HG03460 (cell line): ENCODE results near the gene SLCO4A1.

Experiments
- ATAC-seq: cut with Tn5 transposase; IDR thresholded peaks from one replicate; pipeline ENCODE4 v1.9.1; 2021; ENCODE audit not compliant: unreplicated experiment

Gene SLCO4A1

GRCh38 chr20:62642051-62642665, at the start of gene SLCO4A1:
Gene SLCO4A1, plus strand, starts transcription at chr20:62642503. Its CDS starts 13,952 bp downstream, at chr20:62656455.
- ATAC-seq = peak; percentile 71

DNA sequence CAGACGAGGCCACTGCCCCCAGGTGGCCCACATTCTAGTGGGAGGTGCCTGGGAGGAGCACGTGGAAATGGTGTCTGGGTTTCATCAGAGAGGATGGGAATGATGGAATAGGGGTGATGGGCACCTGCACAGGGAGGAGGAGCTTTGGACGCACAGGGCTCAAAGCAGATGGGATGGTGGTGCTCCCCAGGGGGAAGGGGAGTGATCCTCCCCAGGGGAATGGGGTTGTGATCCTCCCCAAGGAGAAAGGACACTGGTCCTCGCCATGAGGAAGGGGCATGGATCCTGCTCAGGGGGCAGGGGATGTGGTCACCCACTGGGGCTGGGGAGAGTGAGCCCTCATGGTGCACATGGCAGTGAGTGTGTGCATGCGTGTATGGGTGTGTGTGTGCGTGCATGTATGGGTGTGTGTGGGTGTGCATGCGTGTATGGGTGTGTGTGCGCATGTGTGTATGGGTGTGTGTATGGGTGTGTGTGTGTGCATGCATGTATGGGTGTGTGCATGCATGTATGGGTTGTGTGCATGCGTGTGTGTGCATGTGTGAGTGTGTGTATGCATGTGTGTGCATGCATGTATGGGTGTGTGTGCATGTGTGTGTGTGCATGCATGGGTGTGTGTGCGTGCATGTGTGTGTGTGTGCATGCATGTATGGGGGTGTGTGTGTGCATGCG, 49.7 kb upstream of the SLCO4A1 start:
- no peak for ATAC-seq

GRCh38 chr20:62593616-62594015, 48.7 kb upstream of the SLCO4A1 start:
- no peak for ATAC-seq

GRCh38 chr20:62595069-62595468, 47.2 kb upstream of the SLCO4A1 start:
- ATAC-seq = no peak

- ATAC-seq = no peak
Observed at GRCh38 chr20:62595491-62595890, 46.8 kb upstream of the SLCO4A1 start.

DNA sequence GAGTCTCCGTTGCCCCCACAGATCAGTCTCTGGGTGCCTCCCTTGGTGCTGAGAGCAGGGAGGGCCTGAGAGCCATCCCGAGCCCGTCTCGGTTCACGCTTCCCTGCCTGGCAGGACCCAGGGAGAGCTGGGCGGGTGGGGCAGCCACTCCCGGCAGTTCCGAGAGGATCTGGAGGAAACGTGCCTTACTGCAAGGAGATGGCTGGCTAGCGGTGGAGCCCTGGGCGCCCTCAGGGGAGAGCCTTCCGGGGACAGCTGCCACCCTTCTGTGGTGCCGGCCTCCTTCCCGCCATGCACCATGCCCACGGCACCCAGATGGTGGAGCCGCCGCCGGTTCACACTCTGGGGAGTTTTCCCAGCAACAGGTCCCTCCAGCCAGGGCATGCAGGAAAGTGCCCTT, 45.8 kb upstream of the SLCO4A1 start:
- no peak for ATAC-seq

- no peak for ATAC-seq
Observed at GRCh38 chr20:62596921-62597320, 45.4 kb upstream of the SLCO4A1 start.

GRCh38 chr20:62597416-62598115, 44.7 kb upstream of the SLCO4A1 start:
- no peak for ATAC-seq

DNA sequence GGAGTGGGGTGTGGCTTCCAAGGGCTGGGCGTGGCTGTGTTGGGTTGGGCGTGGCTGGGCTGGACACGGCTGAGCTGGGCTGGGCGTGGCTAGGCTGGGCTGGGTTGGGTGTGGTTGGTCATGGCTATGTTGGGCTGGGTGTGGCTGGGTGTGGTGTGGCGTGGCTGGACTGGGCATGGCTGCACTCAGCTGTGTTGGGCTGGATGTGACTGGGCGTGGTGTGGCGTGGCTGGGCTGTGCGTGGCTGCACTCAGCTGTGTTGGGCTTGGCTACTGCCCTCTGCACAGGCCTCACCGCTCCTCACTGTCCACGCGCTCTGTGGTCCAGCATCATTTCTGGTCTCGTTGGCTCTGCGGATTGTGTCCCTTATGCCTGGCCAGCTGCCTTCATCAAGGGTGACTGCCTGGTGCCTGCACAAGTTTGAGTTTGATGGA, 43.5 kb upstream of the SLCO4A1 start:
- no peak for ATAC-seq

DNA sequence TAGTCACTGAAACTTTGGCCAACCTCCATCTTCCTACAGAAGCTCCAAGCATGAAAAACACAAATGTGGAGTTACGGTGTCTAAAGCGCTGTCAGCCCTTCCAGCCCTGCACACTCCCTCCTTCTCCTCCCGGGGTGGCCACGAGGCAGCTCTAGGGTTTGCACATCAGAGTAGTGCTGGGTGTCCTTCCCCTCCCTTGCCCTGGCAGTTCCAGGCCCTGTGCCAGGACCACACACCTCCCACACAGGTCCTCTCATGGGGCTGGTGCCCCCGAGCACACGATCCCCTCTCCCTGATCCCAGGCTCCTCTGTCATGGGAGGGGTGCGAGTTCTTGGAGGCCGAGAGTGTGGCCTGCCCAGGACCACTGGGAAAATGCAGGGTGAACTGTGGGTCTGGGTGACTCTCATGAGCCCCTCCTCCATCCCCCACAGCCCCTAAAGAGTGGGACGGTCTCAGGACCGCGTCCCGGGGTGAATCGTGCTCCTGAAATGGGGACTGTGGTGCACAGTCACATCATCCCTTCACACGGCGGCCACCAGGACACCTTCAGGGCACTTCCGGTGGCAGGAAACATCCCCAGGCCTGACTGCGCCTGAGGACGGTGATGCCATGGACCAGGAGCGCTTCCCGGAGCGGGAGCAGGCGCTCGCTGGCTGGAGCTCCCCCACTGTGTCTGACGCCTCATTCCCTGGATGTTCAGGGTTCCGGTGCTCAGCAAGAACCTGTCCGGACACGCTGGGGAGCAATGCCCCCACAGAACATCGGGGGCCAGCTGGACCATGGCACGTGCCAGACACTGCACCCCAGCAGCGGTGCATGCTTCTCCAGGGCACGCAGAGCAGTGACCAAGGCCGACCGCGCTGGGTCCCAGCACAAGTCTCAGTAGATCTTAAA, 42.8 kb upstream of the SLCO4A1 start:
- no peak for ATAC-seq

DNA sequence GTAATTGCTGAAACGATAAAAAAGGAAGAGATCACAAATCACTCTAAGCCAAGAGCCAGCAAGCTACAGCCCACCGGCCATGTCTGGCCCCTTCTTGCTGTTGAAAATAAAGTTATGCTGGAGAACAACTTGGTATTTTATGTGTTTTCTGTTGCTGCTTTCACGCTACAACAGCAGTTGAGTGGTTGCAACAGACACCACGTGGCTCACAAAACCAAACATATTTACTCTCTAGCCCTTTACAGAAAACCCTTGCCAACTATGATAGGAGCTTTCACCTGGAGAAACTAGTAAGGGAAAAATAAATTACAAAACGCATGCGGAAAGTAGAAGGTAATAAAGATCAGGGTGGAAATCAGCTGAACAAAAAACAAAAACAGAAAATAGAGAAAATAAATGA, 41.1 kb upstream of the SLCO4A1 start:
- no peak for ATAC-seq

DNA sequence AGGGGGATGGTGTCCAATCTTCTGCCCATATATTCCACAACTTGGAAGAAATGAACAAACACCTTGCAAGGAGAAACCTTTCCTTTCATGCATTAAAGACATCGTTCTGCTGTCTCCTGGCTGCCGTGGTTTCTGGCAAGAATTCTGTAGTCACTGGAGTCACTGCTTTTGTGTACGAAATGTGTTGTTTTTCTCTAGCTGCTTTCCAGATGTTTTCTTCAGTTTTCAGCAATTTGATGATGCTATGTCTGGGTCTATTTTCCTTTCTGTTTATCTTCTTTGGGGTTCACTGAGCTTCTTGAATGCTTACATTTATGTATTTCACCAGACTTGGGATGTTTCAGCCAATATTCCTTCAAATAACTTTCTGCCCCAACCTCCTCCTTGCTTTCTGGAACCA, 40.6 kb upstream of the SLCO4A1 start:
- ATAC-seq = no peak

DNA sequence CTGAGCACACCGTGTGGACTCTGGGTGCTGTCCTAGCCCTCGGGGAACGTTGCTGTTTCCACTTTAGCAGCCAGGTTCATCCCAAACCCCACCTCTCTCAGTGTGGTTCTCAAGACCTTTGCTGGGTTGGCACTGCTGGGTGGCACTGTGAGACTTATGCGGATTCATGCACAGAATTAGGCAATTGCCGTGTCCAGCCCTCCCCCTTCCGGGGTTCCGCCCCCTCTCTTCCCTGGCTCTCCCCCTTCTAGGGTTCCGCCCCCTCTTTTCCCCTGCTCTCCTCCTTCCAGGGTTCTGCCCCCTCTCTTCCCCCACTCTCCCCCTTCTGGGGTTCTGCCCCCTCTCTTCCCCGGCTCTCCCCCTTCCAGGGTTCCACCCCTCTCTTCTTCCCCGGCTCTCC, 39.8 kb upstream of the SLCO4A1 start:
- no peak for ATAC-seq

DNA sequence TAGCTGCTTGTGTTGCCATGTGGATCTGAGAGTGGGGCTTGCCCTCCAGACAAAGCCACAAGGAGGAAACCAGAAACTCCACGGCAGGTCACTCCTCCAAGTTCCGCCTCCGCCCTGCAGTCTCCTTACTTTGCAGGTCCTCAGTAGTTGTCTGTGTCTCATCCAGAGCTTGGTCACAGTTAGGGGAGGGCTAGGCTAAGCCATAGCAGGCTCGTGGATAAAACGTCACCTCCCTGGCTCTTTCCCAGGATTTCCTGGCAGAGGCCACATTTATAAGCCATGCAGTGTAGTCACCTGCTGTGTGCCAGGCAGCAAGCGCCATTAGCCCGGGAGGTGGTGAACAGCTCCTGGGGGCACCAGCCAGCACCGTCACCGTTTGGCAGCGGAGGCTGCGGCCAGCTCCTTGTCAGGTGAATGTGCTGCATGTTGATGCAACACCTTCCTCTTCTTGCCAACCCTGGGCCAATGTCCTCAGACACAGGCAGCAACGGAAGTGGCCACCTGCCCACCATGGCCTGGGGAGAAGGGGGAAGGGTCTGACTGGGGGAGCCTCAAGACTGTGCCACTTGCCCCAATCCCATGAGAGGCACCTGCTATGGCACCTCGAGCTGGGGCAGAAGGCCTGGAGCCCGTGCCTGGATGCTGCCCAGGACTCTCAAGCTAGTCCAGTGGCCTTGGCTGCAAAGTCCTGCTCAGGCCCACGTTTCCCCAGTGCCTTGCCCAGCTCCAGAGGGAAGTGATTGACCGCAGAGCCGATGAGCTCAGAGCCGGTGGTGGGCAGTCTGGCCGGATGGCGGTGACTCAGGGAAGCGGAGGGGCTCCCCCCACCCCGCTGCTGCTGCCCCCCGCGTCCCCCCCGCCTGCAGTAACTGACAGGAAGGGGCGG, 39.0 kb upstream of the SLCO4A1 start:
- ATAC-seq = no peak

DNA sequence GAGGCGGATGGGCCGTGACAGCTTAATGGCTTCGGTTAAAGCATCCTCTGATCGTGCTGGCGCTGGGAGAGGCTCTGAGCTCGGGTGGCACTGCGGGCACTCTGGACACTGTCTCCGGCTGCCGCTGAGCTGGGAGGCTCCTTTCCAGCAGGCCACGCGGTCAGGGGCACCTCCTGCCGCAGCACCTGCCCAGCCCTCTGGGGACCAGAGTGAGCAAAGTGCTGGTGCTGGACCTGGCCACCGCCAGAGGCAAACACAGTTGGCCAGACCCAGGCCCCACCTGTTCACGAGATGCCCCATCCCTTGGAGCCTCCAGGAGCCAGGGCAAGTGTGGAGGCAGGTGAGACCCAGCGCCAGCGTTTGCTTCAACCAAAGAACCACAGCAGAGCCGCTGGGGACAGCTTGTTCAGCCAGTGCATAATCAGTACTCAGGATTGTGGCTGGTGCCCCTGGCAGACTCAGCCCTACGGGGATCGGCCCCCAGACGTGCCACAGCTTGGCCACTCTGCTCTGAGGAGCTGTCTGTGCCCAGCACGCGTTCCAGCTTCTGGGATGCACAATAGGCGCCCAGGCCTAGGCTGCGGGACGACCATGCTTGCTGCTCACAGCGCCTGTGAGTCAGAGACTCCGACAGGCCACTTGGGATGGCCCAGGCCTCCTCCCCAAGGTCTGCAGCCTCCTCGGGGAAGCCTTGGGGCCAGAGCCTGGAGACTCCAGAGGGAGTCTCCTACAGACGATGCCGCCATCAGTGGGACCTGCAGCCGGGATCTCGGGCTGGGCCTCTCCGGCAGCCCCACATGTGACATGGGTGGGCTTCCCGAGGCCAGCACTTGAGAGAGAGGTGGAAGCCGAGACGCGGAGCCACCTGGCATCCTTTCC, 38.2 kb upstream of the SLCO4A1 start:
- no peak for ATAC-seq

- no peak for ATAC-seq
Observed at GRCh38 chr20:62604796-62605195, 37.5 kb upstream of the SLCO4A1 start.

DNA sequence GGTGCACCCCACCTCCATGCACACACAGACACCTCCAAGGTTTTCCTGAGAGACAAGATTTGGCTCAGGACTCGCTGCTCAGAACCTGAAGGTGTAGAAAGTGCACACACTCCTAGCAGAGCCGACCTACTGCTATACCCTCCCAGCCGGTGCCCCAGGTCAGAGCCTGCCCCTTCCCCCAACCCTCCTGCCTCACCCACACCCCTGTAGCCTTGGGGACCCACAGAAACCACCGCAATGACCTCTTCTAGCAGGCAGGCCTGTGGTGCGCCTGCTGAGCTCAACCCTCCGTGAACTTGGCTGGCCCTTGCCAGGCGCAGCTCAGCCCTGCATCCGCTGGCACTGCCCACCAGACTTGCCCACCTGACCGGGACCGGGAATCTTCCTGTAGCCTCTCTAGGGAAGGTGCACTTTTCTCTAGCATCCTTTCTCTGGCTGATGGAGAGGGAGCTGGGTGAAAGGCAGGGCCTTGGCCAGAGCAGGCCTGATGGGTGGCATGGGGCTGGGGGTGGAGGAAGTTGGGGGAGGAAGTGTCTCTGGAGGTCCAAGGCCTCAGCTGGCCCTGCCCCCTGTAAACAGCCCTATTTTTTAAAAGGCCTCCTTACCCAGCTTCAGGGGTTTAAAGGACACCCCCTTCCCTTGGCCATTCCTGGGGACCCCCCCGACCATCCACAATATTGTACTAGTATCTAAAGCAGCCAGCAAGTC, 36.9 kb upstream of the SLCO4A1 start:
- ATAC-seq = no peak

DNA sequence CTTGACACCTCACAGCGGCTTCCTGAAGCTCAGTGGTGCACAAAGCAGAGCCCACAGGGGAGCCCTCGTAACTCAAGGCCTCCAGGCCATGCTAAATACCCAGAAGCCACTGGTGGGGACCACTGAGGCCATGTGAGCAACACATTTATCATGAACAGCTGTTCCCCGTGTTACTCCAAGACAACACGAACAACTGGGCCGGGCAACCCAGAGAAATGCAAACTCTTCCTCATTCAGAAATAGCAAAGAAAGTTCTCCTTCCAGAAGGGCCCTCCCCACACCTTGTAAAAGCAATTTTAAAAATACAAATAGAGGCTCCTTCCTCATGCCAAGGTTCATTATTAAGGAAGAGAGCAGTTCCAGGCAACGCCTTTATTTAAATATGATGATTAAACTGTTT, 36.3 kb upstream of the SLCO4A1 start:
- no peak for ATAC-seq
